Measurements from ENCODE around the gene TACR1.

DNA sequence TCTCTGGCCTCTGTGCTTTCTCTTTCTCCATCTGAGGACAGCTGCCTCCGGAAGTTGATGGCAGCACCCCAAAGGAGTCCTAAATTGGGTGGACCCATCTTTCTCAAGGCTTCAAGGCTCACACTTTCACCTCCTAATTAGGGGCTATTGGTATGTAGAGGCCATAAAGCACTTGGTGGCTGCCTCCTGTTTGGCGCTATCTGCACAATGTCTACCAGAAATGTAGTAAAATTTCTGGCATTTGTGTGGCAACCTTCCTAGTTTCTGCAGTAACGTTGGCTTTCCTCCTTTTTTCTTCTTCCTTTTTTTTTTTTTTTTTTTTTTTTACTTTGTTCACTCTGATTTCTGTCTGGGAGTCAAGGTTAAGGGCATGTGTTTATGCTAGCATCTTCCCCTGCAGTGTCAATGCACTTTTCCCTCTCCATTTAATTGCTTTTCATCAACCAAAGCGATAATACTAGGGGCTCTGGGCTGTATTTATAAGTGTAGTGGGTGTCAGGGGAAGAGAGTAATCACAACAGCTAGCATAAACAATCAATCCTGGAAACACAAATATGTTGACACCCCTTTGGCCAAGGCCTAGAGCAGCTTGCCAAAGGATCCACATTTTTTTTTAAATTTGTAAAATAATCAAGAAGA is 86.0 kb downstream of the TACR1 start:
- TF ChIP-seq, protein P1, sequence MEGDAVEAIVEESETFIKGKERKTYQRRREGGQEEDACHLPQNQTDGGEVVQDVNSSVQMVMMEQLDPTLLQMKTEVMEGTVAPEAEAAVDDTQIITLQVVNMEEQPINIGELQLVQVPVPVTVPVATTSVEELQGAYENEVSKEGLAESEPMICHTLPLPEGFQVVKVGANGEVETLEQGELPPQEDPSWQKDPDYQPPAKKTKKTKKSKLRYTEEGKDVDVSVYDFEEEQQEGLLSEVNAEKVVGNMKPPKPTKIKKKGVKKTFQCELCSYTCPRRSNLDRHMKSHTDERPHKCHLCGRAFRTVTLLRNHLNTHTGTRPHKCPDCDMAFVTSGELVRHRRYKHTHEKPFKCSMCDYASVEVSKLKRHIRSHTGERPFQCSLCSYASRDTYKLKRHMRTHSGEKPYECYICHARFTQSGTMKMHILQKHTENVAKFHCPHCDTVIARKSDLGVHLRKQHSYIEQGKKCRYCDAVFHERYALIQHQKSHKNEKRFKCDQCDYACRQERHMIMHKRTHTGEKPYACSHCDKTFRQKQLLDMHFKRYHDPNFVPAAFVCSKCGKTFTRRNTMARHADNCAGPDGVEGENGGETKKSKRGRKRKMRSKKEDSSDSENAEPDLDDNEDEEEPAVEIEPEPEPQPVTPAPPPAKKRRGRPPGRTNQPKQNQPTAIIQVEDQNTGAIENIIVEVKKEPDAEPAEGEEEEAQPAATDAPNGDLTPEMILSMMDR (IDR thresholded peaks at IDR 0.05): no peak
- no peak for TF ChIP-seq POLR2A (IDR thresholded peaks at IDR 0.05)
